Liver (tissue), 9 donors: ENCODE measurements around the gene RAD9A. TPM values are rescaled to one million over a fixed set of nuclear protein-coding genes. Genes with fewer than 3 reads are reported as not detected.

Experiments used
- DNase-seq: peaks from one replicate; pipeline ENCODE4 v3.0.0-alpha.2; 2017; ENCODE audit warnings: low spot score
- H3K27ac ChIP-seq, 2 donors: one replicate each; pipeline ENCODE4 v1.7.0; 2013; ENCODE audit warnings: inconsistent platforms in 2 of 2, low read length in 2 of 2, control low read depth in 1 of 2, low read depth in 1 of 2, mild to moderate bottlenecking in 1 of 2
- H3K27me3 ChIP-seq, 4 donors: one replicate each; pipeline versions ENCODE4 v1.6.1 to v1.7.0; 2013; ENCODE audit warnings: low read length in 3 of 4, inconsistent platforms in 1 of 4, mild to moderate bottlenecking in 1 of 4, moderate library complexity in 1 of 4; ENCODE audit not compliant: control insufficient read depth in 4 of 4, insufficient read depth in 4 of 4
- H3K36me3 ChIP-seq, 4 donors: one replicate each; pipeline versions ENCODE4 v1.6.1 to v1.7.0; 2013; ENCODE audit warnings: low read length in 3 of 4, mild to moderate bottlenecking in 3 of 4, low read depth in 1 of 4, moderate library complexity in 1 of 4; ENCODE audit not compliant: control insufficient read depth in 4 of 4, insufficient read depth in 3 of 4
- H3K4me1 ChIP-seq, 4 donors: one replicate each; pipeline versions ENCODE4 v1.6.1 to v1.7.0; 2013; ENCODE audit warnings: low read length in 3 of 4, mild to moderate bottlenecking in 3 of 4, moderate library complexity in 1 of 4; ENCODE audit not compliant: control insufficient read depth in 4 of 4, insufficient read depth in 4 of 4
- H3K4me3 ChIP-seq, 3 donors: one replicate each; pipeline versions ENCODE4 v1.6.1 to v1.7.0; 2013; ENCODE audit warnings: low read length in 3 of 3, control low read depth in 1 of 3, low read depth in 1 of 3, mild to moderate bottlenecking in 1 of 3
- H3K9ac ChIP-seq, 2 donors: one replicate each; pipeline ENCODE4 v1.7.0; 2013; ENCODE audit warnings: low read length in 2 of 2, mild to moderate bottlenecking in 2 of 2, moderate library complexity in 2 of 2, control low read depth in 1 of 2, low read depth in 1 of 2
- H3K9me3 ChIP-seq, 4 donors: one replicate each; pipeline versions ENCODE4 v1.6.1 to v1.7.0; 2013; ENCODE audit warnings: low read length in 3 of 4; ENCODE audit not compliant: control insufficient read depth in 4 of 4
- CTCF ChIP-seq: fragments of 150-350 bp; IDR thresholded peaks from 2 replicates; pipeline ENCODE4 v1.5.1; 2017; ENCODE audit warnings: improper control_type of control experiment, low read depth, low read length; ENCODE audit not compliant: missing input control
- EGR1 ChIP-seq, 2 donors: IDR thresholded peaks; 2 replicates each; pipeline ENCODE4 v1.6.1; 2016 to 2018; ENCODE audit warnings: antibody characterized with exemption in 2 of 2, low read depth in 2 of 2
- FOXA1 ChIP-seq: IDR thresholded peaks from 2 replicates; pipeline ENCODE4 v1.6.1; 2016; ENCODE audit warnings: antibody characterized with exemption
- FOXA2 ChIP-seq: IDR thresholded peaks from 2 replicates; pipeline ENCODE4 v1.6.1; 2016; ENCODE audit warnings: antibody characterized with exemption
- GABPA ChIP-seq, 2 donors: IDR thresholded peaks in 1 of 2; conservative IDR thresholded peaks in 1 of 2; 2 replicates each; pipeline ENCODE4 v1.6.1; 2016; ENCODE audit warnings: antibody characterized with exemption in 2 of 2, mild to moderate bottlenecking in 1 of 2, moderate library complexity in 1 of 2
- HNF4A ChIP-seq, 2 donors: conservative IDR thresholded peaks; 2 replicates each; pipeline ENCODE4 v1.6.1; 2016; ENCODE audit warnings: antibody characterized with exemption in 2 of 2, mild to moderate bottlenecking in 2 of 2
- HNF4G ChIP-seq: IDR thresholded peaks from 2 replicates; pipeline ENCODE4 v1.6.1; 2016; ENCODE audit warnings: antibody characterized with exemption
- JUND ChIP-seq, 2 donors: IDR thresholded peaks; 2 replicates each; pipeline ENCODE4 v1.6.1; 2016; ENCODE audit warnings: antibody characterized with exemption in 2 of 2
- MAX ChIP-seq: IDR thresholded peaks from 2 replicates; pipeline ENCODE4 v1.6.1; 2016; ENCODE audit warnings: antibody characterized with exemption
- RAD21 ChIP-seq, 2 donors: IDR thresholded peaks; 2 replicates each; pipeline ENCODE4 v1.6.1; 2016; ENCODE audit warnings: antibody characterized with exemption in 2 of 2, mild to moderate bottlenecking in 2 of 2
- REST ChIP-seq: IDR thresholded peaks from 2 replicates; pipeline ENCODE4 v1.6.1; 2016; ENCODE audit warnings: antibody characterized with exemption, mild to moderate bottlenecking
- RXRA ChIP-seq, 2 donors: IDR thresholded peaks; 2 replicates each; pipeline ENCODE4 v1.6.1; 2017 to 2018; ENCODE audit warnings: antibody characterized with exemption in 2 of 2, mild to moderate bottlenecking in 1 of 2
- SP1 ChIP-seq: IDR thresholded peaks from 2 replicates; pipeline ENCODE4 v1.6.1; 2018; ENCODE audit warnings: antibody characterized with exemption, mild to moderate bottlenecking
- TAF1 ChIP-seq: conservative IDR thresholded peaks from 2 replicates; pipeline ENCODE4 v1.6.1; 2016; ENCODE audit warnings: antibody characterized with exemption, mild to moderate bottlenecking
- YY1 ChIP-seq: IDR thresholded peaks from 2 replicates; pipeline ENCODE4 v1.6.1; 2016; ENCODE audit warnings: antibody characterized with exemption, mild to moderate bottlenecking
- ZBTB33 ChIP-seq: IDR thresholded peaks from 2 replicates; pipeline ENCODE4 v1.6.1; 2016; ENCODE audit warnings: antibody characterized with exemption
- WGBS: extraction: QIAGEN DNeasy Blood & Tissue Kit; methylation state at CpG from one replicate; pipeline ENCODE4 v1.1.7; 2013; 5-methylcytosine and 5-hydroxymethylcytosine counted together
- polyA plus RNA-seq, 2 donors: library from polyadenylated mRNA; stranded (reverse) in 1 of 2; unstranded in 1 of 2; fragments of 200-250 nt in 1 of 2; fragments of >200 nt in 1 of 2; fragmentation: Nextera tagmentation in 1 of 2; extraction: Ambion mirVana in 1 of 2; gene quantifications; one replicate each; pipeline versions ENCODE4 v1.2.1 to v1.2.3, GENCODE V29; 2013 to 2015
- total RNA-seq, 2 donors: library from RNA; depleted of rRNA; stranded (reverse); fragments of >200 nt; gene quantifications; one replicate each; pipeline ENCODE4 v1.2.3, GENCODE V29; 2014
- donor health status: healthy.
- donor health status: healthy.
- donor health status: healthy.
- donor health status: healthy.
- donor health status: healthy.

RAD9A gene
- total and polyA plus RNA-seq, 4 donors, result 4.5 to 8.6 (median 5.6) TPM

- TF ChIP-seq JUND (IDR thresholded peaks at IDR 0.05), result no peak
- TF ChIP-seq RAD21 (IDR thresholded peaks at IDR 0.05), result peak; percentile 53 to 59
- TF ChIP-seq MAX, result no peak
- no peak for TF ChIP-seq GABPA (IDR thresholded peaks at IDR 0.05 in 1 of 2, conservative IDR thresholded peaks at IDR 0.05 in 1 of 2)
- no peak for TF ChIP-seq RXRA (IDR thresholded peaks at IDR 0.05)
- TF ChIP-seq CTCF, result peak; percentile 44
- TF ChIP-seq HNF4A (conservative IDR thresholded peaks at IDR 0.05), result no peak
- TF ChIP-seq FOXA2, result peak; percentile 57
- Histone ChIP-seq H3K9me3 (no peaks in the 10 kb centered on the region), H3K4me1 (peaks cover 0 to 5% (median 1%) of the 10 kb centered on the region in 4 donors), H3K27ac (no peak overlapping the region), H3K4me3 (no peak overlapping the region), H3K36me3 (peaks cover 0 to 1% (median 0%) of the 10 kb centered on the region in 4 donors), H3K9ac (no peak overlapping the region), H3K27me3 (no peaks in the 10 kb centered on the region)
- WGBS, result 72% methylated on average over 7 of the region's 7 CpGs
- no peak for DNase-seq
Measured at GRCh38 chr11:67345920-67346819, 45.6 kb upstream of the RAD9A start.

GRCh38 chr11:67347964-67348749 lies 43.6 kb upstream of the RAD9A start:
- TF ChIP-seq JUND (IDR thresholded peaks at IDR 0.05) (no peak), FOXA1 (no peak), HNF4G (no peak), HNF4A (conservative IDR thresholded peaks at IDR 0.05) (no peak), MAX (no peak), ZBTB33 (no peak), EGR1 (IDR thresholded peaks at IDR 0.05; ENCODE audit: low read depth in 2 of 2) (no peak), SP1 (no peak), TAF1 (no peak), REST (no peak), RAD21 (IDR thresholded peaks at IDR 0.05) (no peak), FOXA2 (no peak), YY1 (no peak)
- WGBS, result 82% methylated on average over 11 of the region's 11 CpGs
- DNase-seq, result no peak
- H3K36me3 ChIP-seq, result peaks cover 0 to 1% (median 0%) of the 10 kb centered on the region in 4 donors
- no peaks in the 10 kb centered on the region for H3K27me3 ChIP-seq
- H3K27ac ChIP-seq, result no peak overlapping the region
- H3K9ac ChIP-seq, result no peak overlapping the region
- H3K4me3 ChIP-seq, result no peak overlapping the region
- peaks cover 2 to 19% (median 11%) of the 10 kb centered on the region in 4 donors for H3K4me1 ChIP-seq
- no peaks in the 10 kb centered on the region for H3K9me3 ChIP-seq
